ENCODE data around the gene ATF7IP2. TPM values are rescaled to one million over a fixed set of nuclear protein-coding genes. Genes with fewer than 3 reads are reported as not detected.
"Not testable (repeated sequence)": the region's sequence is repeated elsewhere in the genome, so short reads cannot be mapped to it uniquely, and the experiment has no call there.

Gene ATF7IP2
- total RNA-seq, 2 experiments from 2014 or later = 28.4 to 34.5 TPM

DNA sequence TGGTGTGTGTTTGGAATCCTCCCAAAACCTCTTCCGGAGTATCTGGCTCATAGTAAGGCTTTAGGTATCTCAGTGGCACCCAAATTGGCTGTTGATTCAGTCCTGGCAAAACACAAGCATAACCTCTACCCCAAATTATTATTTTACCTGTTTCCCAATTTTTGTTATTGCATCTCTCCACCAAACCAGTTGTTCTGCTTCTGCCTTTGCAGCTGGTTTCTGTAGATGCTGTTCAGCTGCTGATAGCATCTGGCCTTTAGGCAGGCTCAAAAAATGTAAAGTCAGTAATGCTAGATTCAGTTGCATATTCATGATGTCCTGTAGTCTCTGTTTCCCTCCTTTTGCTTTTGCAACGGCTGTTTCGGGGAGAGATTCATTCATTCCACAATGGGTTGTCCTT, 33.8 kb downstream of the ATF7IP2 start:
- intact Hi-C loops (cut with micrococcal nuclease; ENCODE audit: unreplicated experiment) = no loop called here
- no peak for TF ChIP-seq EZH2phosphoT487 (IDR thresholded peaks at IDR 0.05; ENCODE audit: borderline replicate concordance, low read depth, low read length)
- TF ChIP-seq, protein P1, sequence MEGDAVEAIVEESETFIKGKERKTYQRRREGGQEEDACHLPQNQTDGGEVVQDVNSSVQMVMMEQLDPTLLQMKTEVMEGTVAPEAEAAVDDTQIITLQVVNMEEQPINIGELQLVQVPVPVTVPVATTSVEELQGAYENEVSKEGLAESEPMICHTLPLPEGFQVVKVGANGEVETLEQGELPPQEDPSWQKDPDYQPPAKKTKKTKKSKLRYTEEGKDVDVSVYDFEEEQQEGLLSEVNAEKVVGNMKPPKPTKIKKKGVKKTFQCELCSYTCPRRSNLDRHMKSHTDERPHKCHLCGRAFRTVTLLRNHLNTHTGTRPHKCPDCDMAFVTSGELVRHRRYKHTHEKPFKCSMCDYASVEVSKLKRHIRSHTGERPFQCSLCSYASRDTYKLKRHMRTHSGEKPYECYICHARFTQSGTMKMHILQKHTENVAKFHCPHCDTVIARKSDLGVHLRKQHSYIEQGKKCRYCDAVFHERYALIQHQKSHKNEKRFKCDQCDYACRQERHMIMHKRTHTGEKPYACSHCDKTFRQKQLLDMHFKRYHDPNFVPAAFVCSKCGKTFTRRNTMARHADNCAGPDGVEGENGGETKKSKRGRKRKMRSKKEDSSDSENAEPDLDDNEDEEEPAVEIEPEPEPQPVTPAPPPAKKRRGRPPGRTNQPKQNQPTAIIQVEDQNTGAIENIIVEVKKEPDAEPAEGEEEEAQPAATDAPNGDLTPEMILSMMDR (conservative IDR thresholded peaks at IDR 0.05; ENCODE audit: low read length) = no peak
- CTCF ChIA-PET (ENCODE audit: unreplicated experiment) = no interaction called here

DNA sequence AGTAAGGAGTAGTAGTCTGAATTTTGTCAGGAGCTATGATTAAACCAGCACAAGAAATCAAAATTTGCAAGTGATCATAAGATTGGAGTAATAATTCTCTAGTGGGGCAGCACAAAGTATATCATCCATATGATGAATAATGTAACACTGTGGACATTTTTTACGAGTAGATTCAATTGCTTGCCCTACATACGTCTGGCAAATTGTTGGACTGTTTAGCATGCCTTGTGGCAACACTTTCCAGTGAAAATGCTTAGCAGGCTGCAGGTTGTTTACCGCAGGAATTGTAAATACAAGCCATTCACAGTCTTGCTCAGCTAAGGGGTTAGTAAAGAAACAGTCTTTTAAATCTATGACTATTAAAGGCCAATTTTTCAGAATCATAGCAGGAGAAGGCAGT, 35.7 kb downstream of the ATF7IP2 start:
- Histone ChIP-seq H3K9me3 (ENCODE audit: low read length) (0 out of 2 replicates have a peak, but pooled peaks cover 17% of the 10 kb centered on the region), H3K4me3 (ENCODE audit: low read depth, low read length, poor library complexity, severe bottlenecking) (no peak overlapping the region), H3K9me2 (ENCODE audit: insufficient read depth, low read length) (no peaks in the 10 kb centered on the region), H3K4me1 (ENCODE audit: insufficient read depth, low read length, poor library complexity, severe bottlenecking) (no peaks in the 10 kb centered on the region), H3K79me2 (ENCODE audit: insufficient read depth, low read depth, low read length) (no peaks in the 10 kb centered on the region), H2AFZ (ENCODE audit: low read length) (no peak overlapping the region), H4K20me1 (ENCODE audit: insufficient read depth, low read length) (no peaks in the 10 kb centered on the region), H3K27ac (ENCODE audit: low read depth, low read length, poor library complexity, severe bottlenecking) (no peak overlapping the region), H3K4me2 (ENCODE audit: low read length) (no peak overlapping the region), H3K36me3 (ENCODE audit: insufficient read depth, low read length) (no peaks in the 10 kb centered on the region; the same call in 1 of the 2 replicates)
- intact Hi-C loops (cut with micrococcal nuclease; ENCODE audit: unreplicated experiment) = no loop called here
- TF ChIP-seq, protein P1 (conservative IDR thresholded peaks at IDR 0.05; ENCODE audit: low read length) = no peak
- TF ChIP-seq EZH2phosphoT487 (IDR thresholded peaks at IDR 0.05; ENCODE audit: borderline replicate concordance, low read depth, low read length) = no peak
- POLR2A ChIA-PET = interaction anchor here (1.6 kb wide), 1 partner anchor 10 kb away, joined by 3 read pairs; no protein-coding TSS in a partner anchor
- no peak for DNase-seq (ENCODE audit: low spot score)
- CTCF ChIA-PET (ENCODE audit: unreplicated experiment) = no interaction called here
- BruUV-seq (replicated peaks) = no TSS peak

More for the DNA sequence above, 33.8 kb downstream of the ATF7IP2 start:
- Histone ChIP-seq H3K27ac (ENCODE audit: low read depth, low read length, poor library complexity, severe bottlenecking) (no peak overlapping the region), H3K36me3 (ENCODE audit: insufficient read depth, low read length) (no peaks in the 10 kb centered on the region; the same call in 1 of the 2 replicates), H3K4me3 (ENCODE audit: low read depth, low read length, poor library complexity, severe bottlenecking) (no peak overlapping the region), H3K9me2 (ENCODE audit: insufficient read depth, low read length) (no peaks in the 10 kb centered on the region), H2AFZ (ENCODE audit: low read length) (no peak overlapping the region), H3K79me2 (ENCODE audit: insufficient read depth, low read depth, low read length) (no peaks in the 10 kb centered on the region), H3K4me1 (ENCODE audit: insufficient read depth, low read length, poor library complexity, severe bottlenecking) (no peaks in the 10 kb centered on the region), H3K4me2 (ENCODE audit: low read length) (no peak overlapping the region), H3K9me3 (ENCODE audit: low read length) (peaks cover 25% of the 10 kb centered on the region; the same call in 1 of the 2 replicates), H4K20me1 (ENCODE audit: insufficient read depth, low read length) (no peaks in the 10 kb centered on the region)
- BruUV-seq (replicated peaks) = no TSS peak
- POLR2A ChIA-PET = no interaction called here
- DNase-seq (ENCODE audit: low spot score) = no peak

DNA sequence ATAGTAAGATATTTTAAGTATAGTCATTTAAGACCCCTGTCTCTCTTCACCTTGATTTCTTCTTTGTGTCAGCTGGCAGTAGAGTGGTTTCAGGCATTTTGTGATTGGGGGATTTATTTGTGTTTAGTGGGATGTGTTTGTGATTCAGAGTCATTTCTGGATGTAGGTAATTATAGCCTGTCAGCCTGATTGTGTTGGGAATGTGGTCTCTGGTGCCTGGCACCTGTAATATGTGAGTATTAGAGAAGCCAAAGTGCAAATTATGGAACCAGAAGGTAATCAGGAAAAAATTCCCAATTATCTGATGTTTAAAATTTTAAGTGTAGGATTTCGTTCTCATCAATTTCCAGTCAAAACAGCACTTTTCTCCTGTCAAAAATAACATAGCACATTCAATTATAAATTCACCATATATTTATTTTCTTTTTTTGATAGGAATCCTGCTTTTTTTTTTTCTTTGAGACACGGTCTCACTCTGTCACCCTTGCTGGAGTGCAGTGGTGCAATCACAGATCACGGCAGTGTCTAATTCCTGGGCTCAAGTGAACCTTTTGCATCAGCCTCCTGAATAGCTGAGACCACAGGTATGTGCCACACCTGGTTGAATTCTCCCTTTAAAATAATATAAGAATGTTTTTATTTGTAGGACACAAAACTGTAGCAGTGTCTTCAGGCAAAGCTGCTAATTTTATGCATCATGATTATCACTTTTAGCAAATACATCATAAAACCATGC, 42.7 kb downstream of the ATF7IP2 start:
- POLR2A ChIA-PET = no interaction called here
- CTCF ChIA-PET (ENCODE audit: unreplicated experiment) = no interaction called here
- Histone ChIP-seq H3K4me1 (ENCODE audit: insufficient read depth, low read length, poor library complexity, severe bottlenecking) (no peaks in the 10 kb centered on the region), H3K79me2 (ENCODE audit: insufficient read depth, low read depth, low read length) (no peaks in the 10 kb centered on the region), H3K36me3 (ENCODE audit: insufficient read depth, low read length) (peaks cover 10% of the 10 kb centered on the region; the same call in 1 of the 2 replicates), H3K4me2 (ENCODE audit: low read length) (no peak overlapping the region), H2AFZ (ENCODE audit: low read length) (no peak overlapping the region), H3K9me3 (ENCODE audit: low read length) (no peaks in the 10 kb centered on the region), H3K4me3 (ENCODE audit: low read depth, low read length, poor library complexity, severe bottlenecking) (no peak overlapping the region), H4K20me1 (ENCODE audit: insufficient read depth, low read length) (no peaks in the 10 kb centered on the region), H3K27ac (ENCODE audit: low read depth, low read length, poor library complexity, severe bottlenecking) (no peak overlapping the region), H3K9me2 (ENCODE audit: insufficient read depth, low read length) (no peaks in the 10 kb centered on the region)
- intact Hi-C loops (cut with micrococcal nuclease; ENCODE audit: unreplicated experiment) = no loop called here
- BruUV-seq (replicated peaks) = no TSS peak
- TF ChIP-seq EZH2phosphoT487 (IDR thresholded peaks at IDR 0.05; ENCODE audit: borderline replicate concordance, low read depth, low read length) = no peak
- TF ChIP-seq, protein P1 (conservative IDR thresholded peaks at IDR 0.05; ENCODE audit: low read length) = no peak
- DNase-seq (ENCODE audit: low spot score) = no peak

DNA sequence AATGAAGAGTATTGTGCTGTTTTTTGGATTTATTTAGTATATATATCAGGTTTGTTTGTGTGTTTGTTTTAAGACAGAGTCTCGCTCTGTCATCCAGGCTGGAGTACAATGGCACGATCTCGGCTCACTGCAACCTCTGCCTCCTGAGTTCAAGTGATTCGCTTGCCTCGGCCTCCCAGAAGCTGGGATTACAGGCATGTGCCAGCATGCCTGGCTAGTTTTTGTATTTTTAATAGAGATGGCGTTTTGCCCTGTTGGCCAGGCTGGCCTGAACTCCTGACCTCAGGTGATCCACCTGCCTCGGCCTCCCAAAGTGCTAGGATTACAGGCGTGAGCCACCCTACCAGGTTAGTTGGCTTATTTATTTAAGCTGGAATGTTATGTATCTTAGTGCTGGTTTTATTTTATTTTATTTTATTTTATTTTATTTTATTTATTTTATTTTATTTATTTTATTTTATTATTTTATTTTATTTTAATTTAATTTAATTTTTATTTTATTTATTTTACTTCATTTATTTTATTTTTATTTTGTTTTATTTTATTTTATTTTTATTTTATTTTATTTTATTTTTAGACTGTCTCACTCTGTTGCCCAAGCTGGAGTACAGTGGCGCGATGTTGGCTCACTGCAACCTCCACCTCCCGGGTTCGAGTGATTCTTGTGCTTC, 43.6 kb downstream of the ATF7IP2 start:
- H4K20me1 ChIP-seq (ENCODE audit: insufficient read depth, low read length); H3K27ac ChIP-seq (ENCODE audit: low read depth, low read length, poor library complexity, severe bottlenecking); H2AFZ ChIP-seq (ENCODE audit: low read length); H3K9me3 ChIP-seq (ENCODE audit: low read length); H3K4me3 ChIP-seq (ENCODE audit: low read depth, low read length, poor library complexity, severe bottlenecking); BruUV-seq (replicated peaks); intact Hi-C loops (cut with micrococcal nuclease; ENCODE audit: unreplicated experiment); H3K9me2 ChIP-seq (ENCODE audit: insufficient read depth, low read length); DNase-seq (ENCODE audit: low spot score); H3K79me2 ChIP-seq (ENCODE audit: insufficient read depth, low read depth, low read length); POLR2A ChIA-PET; CTCF ChIA-PET (ENCODE audit: unreplicated experiment); H3K4me2 ChIP-seq (ENCODE audit: low read length); H3K4me1 ChIP-seq (ENCODE audit: insufficient read depth, low read length, poor library complexity, severe bottlenecking): not testable (repeated sequence)
- H3K36me3 ChIP-seq (ENCODE audit: insufficient read depth, low read length) = peaks cover 10% of the 10 kb centered on the region; the same call in 1 of the 2 replicates
